OCI-LY7 (cell line): ENCODE measurements around the gene SFT2D3. TPM values are rescaled to one million over a fixed set of nuclear protein-coding genes. Genes with fewer than 3 reads are reported as not detected.

Experiments
- BruUV-seq: library from RNA; stranded (reverse); fragments of 400-500 nt; replicated peaks from 2 replicates; lab custom pipeline; 2021; lab: Mats Ljungman, UMichigan
- CTCF ChIA-PET: fragments of 300-600 bp; sonication (Branson Sonifier 250); formaldehyde crosslinking; loops from one replicate; lab custom pipeline; 2022; ENCODE audit warnings: antibody characterized with exemption; ENCODE audit not compliant: unreplicated experiment; lab: Charles Lee
- POLR2A ChIA-PET: fragments of 300-600 bp; sonication (Branson Sonifier 250); formaldehyde crosslinking; loops from one replicate; lab custom pipeline; 2022; ENCODE audit warnings: antibody characterized with exemption; lab: Charles Lee
- DNase-seq: peaks from one replicate; pipeline ENCODE4 v3.0.0-alpha.2; 2015; ENCODE audit warnings: low spot score
- H2AFZ ChIP-seq: fragments of 200-600 bp; sonication (generic), shearing (Covaris generic); 2 replicates; pipeline ENCODE4 v1.6.1; 2014; ENCODE audit warnings: mild to moderate bottlenecking, antibody characterized with exemption, low read length, moderate library complexity
- H3K27ac ChIP-seq: fragments of 200-600 bp; sonication (generic); 2 replicates; pipeline ENCODE4 v1.5.1; 2014; ENCODE audit warnings: mixed run types, low read depth, mild to moderate bottlenecking, moderate library complexity, low read length, inconsistent platforms; ENCODE audit not compliant: poor library complexity, severe bottlenecking
- H3K36me3 ChIP-seq: fragments of 200-600 bp; sonication (generic); 2 replicates; pipeline ENCODE4 v1.6.1; 2014; ENCODE audit warnings: mild to moderate bottlenecking, antibody characterized with exemption, low read length, moderate library complexity, mixed read lengths; ENCODE audit not compliant: insufficient read depth
- H3K4me1 ChIP-seq: fragments of 200-600 bp; sonication (generic); 2 replicates; pipeline ENCODE4 v1.5.1; 2014; ENCODE audit warnings: mild to moderate bottlenecking, low read length; ENCODE audit not compliant: insufficient read depth, poor library complexity, severe bottlenecking
- H3K4me2 ChIP-seq: fragments of 200-600 bp; sonication (generic); 2 replicates; pipeline ENCODE4 v1.6.1; 2014; ENCODE audit warnings: mild to moderate bottlenecking, low read length
- H3K4me3 ChIP-seq: fragments of 200-600 bp; sonication (generic); 2 replicates; pipeline ENCODE4 v1.5.1; 2014; ENCODE audit warnings: mild to moderate bottlenecking, low read depth, low read length; ENCODE audit not compliant: poor library complexity, severe bottlenecking
- H3K79me2 ChIP-seq: fragments of 200-600 bp; sonication (generic); 2 replicates; pipeline ENCODE4 v1.6.1; 2016; ENCODE audit warnings: low read depth, mild to moderate bottlenecking, low read length, moderate library complexity, mixed read lengths; ENCODE audit not compliant: insufficient read depth
- H3K9me2 ChIP-seq: fragments of 200-600 bp; sonication (generic); 2 replicates; pipeline ENCODE4 v1.6.1; 2016; ENCODE audit warnings: mild to moderate bottlenecking, low read length, mixed read lengths; ENCODE audit not compliant: insufficient read depth
- H3K9me3 ChIP-seq: fragments of 200-600 bp; sonication (generic); 2 replicates; pipeline ENCODE4 v1.6.1; 2014; ENCODE audit warnings: mild to moderate bottlenecking, mixed run types, low read length, mixed read lengths
- H4K20me1 ChIP-seq: fragments of 200-600 bp; sonication (generic); 2 replicates; pipeline ENCODE4 v1.6.1; 2014; ENCODE audit warnings: mild to moderate bottlenecking, antibody characterized with exemption, low read length, moderate library complexity, mixed read lengths; ENCODE audit not compliant: insufficient read depth
- EZH2phosphoT487 ChIP-seq: fragments of 200-600 bp; sonication (generic); IDR thresholded peaks from 2 replicates; pipeline ENCODE4 v1.6.1; 2018; ENCODE audit warnings: low read depth, borderline replicate concordance, mild to moderate bottlenecking, mixed run types, antibody characterized with exemption, low read length, moderate library complexity, mixed read lengths
- intact Hi-C: fragments of 100-400 bp; cut with micrococcal nuclease; formaldehyde crosslinking; loops from one replicate; pipeline ENCODE4 v1.10.0; 2022; ENCODE audit not compliant: unreplicated experiment
- total RNA-seq, 2 experiments: library from RNA; depleted of rRNA in 1 of 2; stranded (reverse); fragments of >200 nt in 1 of 2; shearing (Covaris generic) in 1 of 2; gene quantifications; 2 replicates each; pipeline ENCODE4 v1.2.3, GENCODE V29; 2014 to 2022
- TF ChIP-seq, protein P1 (sequence below): fragments of 200-600 bp; sonication (generic); conservative IDR thresholded peaks from 2 replicates; pipeline ENCODE4 v1.5.1; 2014; ENCODE audit warnings: mild to moderate bottlenecking, antibody characterized with exemption, low read length, moderate library complexity, mixed read lengths

Gene SFT2D3
- total RNA-seq, 2 experiments from 2014 or later: 7.6 to 14.3 TPM

- H2AFZ ChIP-seq: no peak overlapping the region
- POLR2A ChIA-PET: interaction anchor here (0.6 kb wide), 1 partner anchor 264 kb away, joined by 4 read pairs; no protein-coding TSS in a partner anchor
- CTCF ChIA-PET: no interaction called here
- no peaks in the 10 kb centered on the region for H3K36me3 ChIP-seq
- H3K9me2 ChIP-seq: no peaks in the 10 kb centered on the region
- intact Hi-C loops: no loop called here
- H3K4me3 ChIP-seq: no peak overlapping the region
- no peak overlapping the region for H3K27ac ChIP-seq
- no peaks in the 10 kb centered on the region for H4K20me1 ChIP-seq
- H3K4me1 ChIP-seq: no peaks in the 10 kb centered on the region
- no peak for TF ChIP-seq EZH2phosphoT487
- TF ChIP-seq, protein P1, sequence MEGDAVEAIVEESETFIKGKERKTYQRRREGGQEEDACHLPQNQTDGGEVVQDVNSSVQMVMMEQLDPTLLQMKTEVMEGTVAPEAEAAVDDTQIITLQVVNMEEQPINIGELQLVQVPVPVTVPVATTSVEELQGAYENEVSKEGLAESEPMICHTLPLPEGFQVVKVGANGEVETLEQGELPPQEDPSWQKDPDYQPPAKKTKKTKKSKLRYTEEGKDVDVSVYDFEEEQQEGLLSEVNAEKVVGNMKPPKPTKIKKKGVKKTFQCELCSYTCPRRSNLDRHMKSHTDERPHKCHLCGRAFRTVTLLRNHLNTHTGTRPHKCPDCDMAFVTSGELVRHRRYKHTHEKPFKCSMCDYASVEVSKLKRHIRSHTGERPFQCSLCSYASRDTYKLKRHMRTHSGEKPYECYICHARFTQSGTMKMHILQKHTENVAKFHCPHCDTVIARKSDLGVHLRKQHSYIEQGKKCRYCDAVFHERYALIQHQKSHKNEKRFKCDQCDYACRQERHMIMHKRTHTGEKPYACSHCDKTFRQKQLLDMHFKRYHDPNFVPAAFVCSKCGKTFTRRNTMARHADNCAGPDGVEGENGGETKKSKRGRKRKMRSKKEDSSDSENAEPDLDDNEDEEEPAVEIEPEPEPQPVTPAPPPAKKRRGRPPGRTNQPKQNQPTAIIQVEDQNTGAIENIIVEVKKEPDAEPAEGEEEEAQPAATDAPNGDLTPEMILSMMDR: no peak
- H3K79me2 ChIP-seq: no peaks in the 10 kb centered on the region
- no peaks in the 10 kb centered on the region for H3K9me3 ChIP-seq
- no peak for DNase-seq
- no peak overlapping the region for H3K4me2 ChIP-seq
- no TSS peak for BruUV-seq
Observed at GRCh38 chr2:127680706-127681287, 20.5 kb upstream of the SFT2D3 start.

DNA sequence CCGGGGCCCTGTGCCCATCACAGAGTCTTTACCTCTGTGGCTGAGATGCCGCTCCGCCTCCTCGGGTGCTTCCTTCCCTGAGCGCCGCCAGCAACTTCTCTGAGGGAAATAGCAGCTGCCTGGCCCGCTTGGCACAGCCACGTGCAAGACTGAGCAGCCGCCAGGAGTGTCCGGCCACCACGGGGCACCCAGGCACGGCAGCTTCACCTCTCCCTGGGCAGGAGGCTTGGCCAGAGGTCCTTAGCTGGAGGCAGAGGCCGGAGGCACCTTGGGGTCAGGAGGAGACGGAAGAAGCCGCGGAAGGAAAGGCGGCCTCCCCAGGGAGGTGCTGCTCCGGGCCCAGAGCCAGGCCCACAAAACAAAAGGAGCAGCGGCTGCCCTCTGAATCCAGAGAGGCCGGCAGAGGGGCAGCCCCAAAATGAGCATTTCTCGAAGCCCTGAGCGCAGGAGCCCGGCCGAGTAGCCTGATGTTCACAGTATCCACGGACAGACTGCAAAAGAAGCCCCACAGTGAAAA lies 20.0 kb upstream of the SFT2D3 start:
- Histone ChIP-seq H3K4me1 (no peaks in the 10 kb centered on the region), H3K4me3 (no peak overlapping the region), H3K9me2 (no peaks in the 10 kb centered on the region), H3K79me2 (no peaks in the 10 kb centered on the region), H4K20me1 (no peaks in the 10 kb centered on the region), H3K27ac (no peak overlapping the region), H3K36me3 (no peaks in the 10 kb centered on the region), H3K4me2 (no peak overlapping the region), H2AFZ (no peak overlapping the region), H3K9me3 (no peaks in the 10 kb centered on the region)
- CTCF ChIA-PET: no interaction called here
- intact Hi-C loops: no loop called here
- TF ChIP-seq, protein P1: no peak
- TF ChIP-seq EZH2phosphoT487: no peak
- DNase-seq: no peak
- BruUV-seq: no TSS peak
- POLR2A ChIA-PET: no interaction called here
